Stomach (tissue), 9 donors: ENCODE measurements around the gene TNFSF10. TPM values are rescaled to one million over a fixed set of nuclear protein-coding genes. Genes with fewer than 3 reads are reported as not detected.

Experiments
- DNase-seq, 2 donors: peaks; one replicate each; pipeline versions ENCODE4 v3.0.0 to v3.0.0-alpha.2; 2013 to 2019
- H3K27ac ChIP-seq, 5 donors: fragments of 200-600 bp in 4 of 5; sonication (generic) in 4 of 5; one replicate each; pipeline ENCODE4 v1.5.1; 2013 to 2019; ENCODE audit warnings: mild to moderate bottlenecking in 1 of 5, moderate library complexity in 1 of 5
- H3K27me3 ChIP-seq, 3 donors: fragments of 200-600 bp; sonication (generic); one replicate each; pipeline ENCODE4 v1.5.1; 2017 to 2019; ENCODE audit warnings: mixed run types in 1 of 3
- H3K36me3 ChIP-seq, 4 donors: fragments of 200-600 bp; sonication (generic); 1 replicate in 3 of 4; 2 replicates in 1 of 4; pipeline ENCODE4 v1.5.1; 2016 to 2019
- H3K4me1 ChIP-seq, 4 donors: fragments of 200-600 bp; sonication (generic); one replicate each; pipeline ENCODE4 v1.5.1; 2016 to 2019
- H3K4me3 ChIP-seq, 4 donors: fragments of 200-600 bp; sonication (generic) in 3 of 4; one replicate each; pipeline ENCODE4 v1.5.1; 2016 to 2019; ENCODE audit warnings: mild to moderate bottlenecking in 1 of 4
- H3K9me3 ChIP-seq, 4 donors: fragments of 200-600 bp; sonication (generic); one replicate each; pipeline ENCODE4 v1.5.1; 2016 to 2019
- CTCF ChIP-seq, 7 experiments: fragments of 450-650 bp in 4 of 7; fragments of 200-600 bp in 3 of 7; sonication (generic) in 3 of 7; IDR thresholded peaks; one replicate each; pipeline ENCODE4 v1.5.1; 2016 to 2019; ENCODE audit warnings: antibody characterized with exemption in 7 of 7, control low read depth in 2 of 7, mild to moderate bottlenecking in 1 of 7
- EP300 ChIP-seq: sonication (generic); formaldehyde crosslinking; IDR thresholded peaks from one replicate; pipeline ENCODE4 v1.6.1; 2017; ENCODE audit warnings: antibody characterized with exemption
- POLR2A ChIP-seq, 4 donors: fragments of 450-650 bp; IDR thresholded peaks; one replicate each; pipeline ENCODE4 v1.6.1; 2016; ENCODE audit warnings: antibody characterized with exemption in 4 of 4, control low read depth in 2 of 4, mild to moderate bottlenecking in 1 of 4, moderate library complexity in 1 of 4
- POLR2AphosphoS5 ChIP-seq, 3 donors: sonication (generic); formaldehyde crosslinking; IDR thresholded peaks; one replicate each; pipeline ENCODE4 v1.6.1; 2016; ENCODE audit warnings: antibody characterized with exemption in 3 of 3
- WGBS, 5 donors: extraction: QIAGEN DNeasy Blood & Tissue Kit in 3 of 5; methylation state at CpG; one replicate each; pipeline versions ENCODE4 v1.1.5 to v1.1.7; 2013 to 2018; 5-methylcytosine and 5-hydroxymethylcytosine counted together
- intact Hi-C: fragments of 100-400 bp; cut with DNase I; formaldehyde crosslinking; loops from one replicate; pipeline ENCODE4 v1.15.1; 2023; ENCODE audit warnings: low total_unique reads
- polyA plus RNA-seq, 3 donors: library from polyadenylated mRNA; stranded (reverse); fragments of 200-250 nt; gene quantifications; one replicate each; pipeline ENCODE4 v1.2.3, GENCODE V29; 2013
- total RNA-seq, 5 donors: library from RNA; depleted of rRNA; stranded (reverse); fragments of >200 nt; gene quantifications; one replicate each; pipeline versions ENCODE4 v1.1.0 to v1.2.3, GENCODE V29; 2014 to 2016
- donor health status: healthy with polysubstance abuse.
- donor health status: Bipolar disorder and iron deficiency.
- donor health status: healthy.

The TNFSF10 gene
- total and polyA plus RNA-seq, 8 donors = 4.0 to 84.2 (median 23.8) TPM

DNA sequence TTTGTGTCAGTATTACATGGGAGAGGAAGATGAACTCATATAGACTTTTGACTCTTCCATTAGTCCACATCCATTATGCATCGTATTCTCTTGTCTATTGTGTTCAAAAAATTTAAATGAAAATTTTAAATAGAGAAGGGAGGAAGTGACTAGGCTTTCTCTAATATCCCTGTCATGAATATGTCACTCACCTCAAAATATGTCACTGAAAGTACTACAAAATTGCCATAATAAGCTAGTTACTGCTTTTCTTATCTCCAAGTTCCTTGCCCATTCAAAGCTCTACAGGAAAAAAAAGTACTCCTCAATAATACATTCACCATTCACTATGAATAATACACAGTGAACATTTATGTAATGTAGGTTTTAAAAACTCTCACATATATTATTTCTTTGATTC is 52.6 kb downstream of the TNFSF10 start:
- intact Hi-C loops = no loop called here
- H3K4me3 ChIP-seq = no peak overlapping the region
- WGBS, 5 donors = 84 to 100% (median 95%) methylated on average over 1 of the region's 1 CpG
- no peaks in the 10 kb centered on the region for H3K27me3 ChIP-seq
- peaks cover 0 to 4% (median 0%) of the 10 kb centered on the region in 4 donors for H3K9me3 ChIP-seq
- TF ChIP-seq EP300 (no peak), CTCF (IDR thresholded peaks at IDR 0.05) (no peak), POLR2A (IDR thresholded peaks at IDR 0.05) (no peak), POLR2AphosphoS5 (IDR thresholded peaks at IDR 0.05) (no peak)
- H3K4me1 ChIP-seq = no peaks in the 10 kb centered on the region
- no peak for DNase-seq
- H3K36me3 ChIP-seq = no peaks in the 10 kb centered on the region
- H3K27ac ChIP-seq = no peak overlapping the region

DNA sequence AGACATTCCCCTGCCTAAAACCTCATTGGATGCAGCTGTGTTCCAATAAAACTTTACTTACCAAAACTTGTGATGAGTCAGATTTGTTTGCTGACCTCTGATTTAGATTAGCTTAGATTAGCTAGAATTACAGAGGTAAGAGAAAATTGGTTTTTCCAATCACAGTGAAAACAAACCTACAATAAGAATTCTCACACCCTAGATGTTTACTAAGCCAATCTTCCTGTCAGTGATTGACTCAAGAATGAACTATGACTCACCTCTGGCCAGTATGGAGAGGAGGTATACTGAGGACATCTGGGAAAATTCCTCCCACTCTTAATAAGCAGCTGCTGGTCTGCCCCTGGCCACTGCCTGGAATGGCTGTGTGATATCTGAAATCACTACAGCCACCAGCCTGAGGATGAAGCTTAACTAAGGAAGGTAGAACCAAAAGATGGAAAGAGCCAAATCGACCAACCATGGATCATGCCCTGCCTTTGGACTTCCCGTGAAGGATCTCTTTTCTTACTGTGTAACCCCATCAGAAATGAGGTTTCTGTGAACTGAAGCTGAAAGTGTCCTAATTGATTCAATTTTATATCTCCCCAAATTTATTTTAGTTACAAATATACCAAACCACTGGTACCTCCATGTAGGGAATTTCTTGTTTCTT is 55.9 kb downstream of the TNFSF10 start:
- WGBS, 5 donors = 78 to 91% (median 85%) methylated on average over 2 of the region's 2 CpGs
- peak in 1 of 2 donors; percentile 19 for DNase-seq
- Histone ChIP-seq H3K9me3 (peaks cover 0 to 4% (median 0%) of the 10 kb centered on the region in 4 donors), H3K36me3 (no peaks in the 10 kb centered on the region), H3K4me3 (no peak overlapping the region), H3K4me1 (no peaks in the 10 kb centered on the region), H3K27me3 (no peaks in the 10 kb centered on the region), H3K27ac (no peak overlapping the region)
- intact Hi-C loops = no loop called here
- no peak for TF ChIP-seq POLR2A (IDR thresholded peaks at IDR 0.05)
- TF ChIP-seq EP300 = no peak
- TF ChIP-seq POLR2AphosphoS5 (IDR thresholded peaks at IDR 0.05) = no peak
- TF ChIP-seq CTCF (IDR thresholded peaks at IDR 0.05) = no peak

GRCh38 chr3:172466553-172467130 is 56.6 kb downstream of the TNFSF10 start:
- Histone ChIP-seq H3K36me3 (no peaks in the 10 kb centered on the region), H3K4me3 (no peak overlapping the region), H3K4me1 (no peaks in the 10 kb centered on the region), H3K27ac (no peak overlapping the region), H3K27me3 (no peaks in the 10 kb centered on the region), H3K9me3 (peaks cover 0 to 1% (median 0%) of the 10 kb centered on the region in 4 donors)
- TF ChIP-seq POLR2AphosphoS5 (IDR thresholded peaks at IDR 0.05) (no peak), POLR2A (IDR thresholded peaks at IDR 0.05) (no peak), CTCF (IDR thresholded peaks at IDR 0.05) (no peak), EP300 (no peak)
- WGBS, 5 donors = 72 to 94% (median 85%) methylated on average over 4 of the region's 4 CpGs
- intact Hi-C loops = no loop called here
- DNase-seq = no peak

DNA sequence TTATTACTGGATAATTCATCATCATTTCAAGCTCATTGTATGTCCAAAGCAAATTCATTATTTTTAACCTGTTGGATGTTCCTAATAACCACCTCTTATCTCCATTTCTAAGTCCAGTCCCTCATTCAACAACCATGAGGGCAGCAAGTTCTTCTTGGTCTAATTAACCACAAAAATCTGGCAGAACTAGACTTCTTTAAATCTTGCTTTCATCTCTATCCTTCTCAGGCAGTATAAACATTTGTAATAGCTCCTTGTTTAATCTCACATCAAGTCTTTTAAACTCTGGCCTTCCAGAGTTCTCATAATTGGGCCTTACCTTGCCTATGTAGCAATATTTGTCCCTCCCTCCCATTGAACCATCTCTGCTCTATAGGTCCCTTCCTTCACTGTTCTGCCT is 57.9 kb downstream of the TNFSF10 start:
- peaks cover 0 to 4% (median 0%) of the 10 kb centered on the region in 4 donors for H3K4me1 ChIP-seq
- no peaks in the 10 kb centered on the region for H3K9me3 ChIP-seq
- TF ChIP-seq POLR2A (IDR thresholded peaks at IDR 0.05) (no peak), POLR2AphosphoS5 (IDR thresholded peaks at IDR 0.05) (no peak), EP300 (no peak), CTCF (IDR thresholded peaks at IDR 0.05) (no peak)
- no peaks in the 10 kb centered on the region for H3K27me3 ChIP-seq
- no peak for DNase-seq
- no peak overlapping the region for H3K4me3 ChIP-seq
- intact Hi-C loops = no loop called here
- no peaks in the 10 kb centered on the region for H3K36me3 ChIP-seq
- H3K27ac ChIP-seq = no peak overlapping the region
